NCI-H1092 treated with DMSO at 0.1 percent for 48 hours (cell line): ENCODE data around the gene PPP1R26.

Experiments used
- DNase-seq: peaks from one replicate; lab custom pipeline; 2025; lab: John Stamatoyannopoulos, UW

Gene PPP1R26

DNA sequence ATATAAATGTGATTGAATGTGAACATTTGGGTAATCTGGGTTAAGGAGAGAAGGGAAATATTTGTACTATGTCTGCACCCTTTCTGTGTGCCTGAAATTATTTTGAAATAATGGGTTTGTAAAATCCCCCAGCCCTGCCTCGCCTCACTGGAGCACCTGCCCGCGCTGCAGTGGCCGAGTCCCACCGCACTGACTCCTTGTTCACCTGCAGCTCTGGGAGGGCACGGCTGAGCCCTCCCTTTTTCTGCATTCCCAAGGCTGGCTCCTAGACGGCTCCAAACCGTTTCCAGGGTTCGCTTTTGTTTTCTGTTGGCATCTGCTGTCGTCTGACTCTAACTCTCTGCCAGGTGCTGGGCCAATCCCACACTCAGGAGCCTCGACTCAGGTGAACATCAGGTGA lies 17.6 kb upstream of the PPP1R26 start:
- no peak for DNase-seq

DNA sequence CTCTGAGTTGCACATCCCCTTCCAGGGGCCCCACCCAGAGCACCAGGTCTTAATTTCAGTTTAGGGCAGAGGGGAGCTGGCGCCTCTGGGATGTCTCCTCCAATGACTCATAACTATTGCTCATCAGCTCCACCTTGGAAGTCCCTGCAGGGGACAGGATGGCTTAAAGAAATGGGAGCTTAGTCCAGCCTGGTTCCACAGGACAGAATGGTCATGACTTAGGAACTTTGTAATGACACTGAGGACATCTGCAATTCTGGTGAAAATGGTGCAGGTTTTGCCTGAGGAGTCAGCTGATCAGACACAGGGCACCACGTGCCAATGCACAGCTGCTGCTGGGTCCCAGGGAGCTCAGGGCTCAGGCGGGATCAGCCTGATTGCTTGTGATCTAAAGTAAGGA lies 16.4 kb upstream of the PPP1R26 start:
- no peak for DNase-seq

DNA sequence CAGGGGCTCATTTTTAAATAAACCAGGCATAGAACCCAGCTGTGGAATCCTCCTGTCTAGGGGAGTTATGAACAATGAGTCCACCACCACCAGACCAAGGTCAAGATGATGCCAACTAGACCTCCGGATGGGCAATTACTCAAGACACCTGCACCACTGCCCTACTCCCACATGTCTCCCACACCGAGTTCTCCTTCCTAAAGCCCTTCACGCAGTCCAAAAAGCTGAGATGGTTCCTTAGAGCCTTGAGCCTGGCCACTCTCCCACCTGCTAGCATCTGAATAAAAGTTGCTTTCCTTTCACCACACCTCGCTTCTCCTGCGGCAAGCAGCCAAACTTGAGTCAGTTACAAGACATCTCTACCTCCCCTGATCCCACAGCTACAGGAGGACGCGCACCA lies 15.4 kb upstream of the PPP1R26 start:
- DNase-seq, result no peak

DNA sequence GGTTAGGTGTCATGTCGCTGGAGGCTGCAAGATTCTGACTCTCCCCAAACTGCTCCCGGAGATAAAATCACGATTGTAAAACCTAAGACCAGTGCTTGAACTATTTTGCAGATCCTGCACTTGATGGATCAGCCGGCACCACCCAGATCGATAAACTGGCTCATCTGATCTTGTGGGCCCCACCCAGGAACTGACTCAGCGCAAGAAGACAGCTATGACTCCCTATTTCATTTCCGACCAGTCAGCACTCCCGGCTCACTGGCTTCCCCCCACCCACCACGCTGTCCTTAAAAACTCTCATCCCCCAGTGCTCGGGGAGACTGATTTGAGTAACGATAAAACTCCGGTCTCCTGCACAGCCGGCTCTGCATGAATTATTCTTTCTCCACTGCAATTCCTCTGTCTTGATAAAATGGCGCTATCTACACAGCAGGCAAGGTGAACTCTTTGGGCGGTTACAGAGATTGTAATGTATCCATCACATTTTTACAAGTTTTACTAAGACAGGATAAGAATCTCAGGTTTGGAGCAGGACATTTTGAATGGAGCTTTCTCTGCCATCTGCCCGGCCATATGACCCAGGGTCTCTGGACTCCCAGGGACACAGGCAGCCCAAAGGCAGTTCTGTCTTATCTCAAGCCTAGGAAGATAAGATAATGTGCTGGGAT lies 10.6 kb upstream of the PPP1R26 start:
- no peak for DNase-seq

DNA sequence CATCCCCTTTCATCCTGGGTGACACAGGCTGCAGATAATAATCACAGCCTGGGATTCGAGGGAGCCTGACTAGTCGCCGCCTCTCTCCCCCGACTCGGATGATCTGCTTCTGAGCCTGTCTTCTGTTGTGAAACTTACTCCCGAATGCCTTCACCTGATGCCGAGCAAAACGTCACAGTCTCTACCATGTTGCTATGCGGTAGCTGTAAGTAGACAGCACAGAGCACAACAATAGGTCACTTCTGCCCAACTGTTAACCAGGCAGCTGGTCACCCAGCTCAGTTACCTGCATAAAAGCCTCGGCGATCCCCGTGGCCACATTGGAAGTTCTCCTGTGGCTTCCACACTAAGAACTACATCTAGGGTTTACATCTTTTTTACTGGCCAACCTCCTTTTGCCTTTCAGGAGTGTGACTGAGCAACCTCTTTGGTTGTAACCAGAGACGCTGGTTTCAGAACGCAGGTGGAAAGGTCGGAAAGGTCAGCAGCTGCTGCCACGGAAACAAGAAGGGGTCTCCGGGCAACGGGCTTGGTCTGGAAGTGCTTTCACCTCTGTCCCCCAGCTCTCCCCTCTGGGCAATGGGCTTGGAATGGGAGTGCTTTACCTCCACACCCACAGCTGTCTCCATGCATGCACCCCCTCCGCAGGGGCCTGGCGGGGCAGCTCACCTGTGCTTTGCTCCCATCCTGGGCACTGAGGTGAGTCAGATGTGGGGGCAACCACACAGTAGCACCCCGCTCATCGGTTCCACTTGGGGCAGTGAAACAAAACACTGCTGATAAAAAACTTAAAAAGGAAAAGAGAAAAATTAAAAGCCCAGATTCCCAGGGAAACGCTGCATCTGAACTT lies 7.6 kb upstream of the PPP1R26 start:
- DNase-seq, result peak; percentile 49

DNA sequence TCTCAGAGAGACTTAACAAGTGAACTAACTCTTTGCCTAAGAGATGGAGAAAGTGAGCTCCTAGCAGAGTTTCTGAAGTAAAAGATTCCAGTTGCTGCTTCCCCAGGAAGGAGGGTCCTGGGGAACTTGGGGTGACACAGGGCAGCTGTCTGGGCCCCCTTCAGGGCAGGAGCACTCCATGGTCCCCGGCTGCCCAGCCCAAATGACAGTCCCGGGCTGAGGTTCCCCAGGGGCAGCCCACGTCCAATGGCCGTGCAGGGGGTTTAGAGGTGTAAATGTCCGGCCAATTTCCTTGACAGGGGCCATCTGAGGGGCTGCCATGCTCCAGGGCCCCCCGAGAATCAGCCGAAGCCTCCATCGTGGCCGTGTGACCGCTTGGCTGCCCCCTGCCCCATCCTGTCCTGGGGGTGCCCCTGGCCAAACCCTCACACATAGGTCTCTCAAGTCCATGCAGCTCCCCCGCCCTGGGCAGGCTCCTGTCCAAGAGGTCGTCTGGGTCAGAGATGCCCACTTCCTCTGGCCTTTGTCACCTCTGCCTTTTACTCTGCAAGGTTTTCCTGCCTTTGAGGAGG lies 5.5 kb upstream of the PPP1R26 start:
- DNase-seq, result no peak

DNA sequence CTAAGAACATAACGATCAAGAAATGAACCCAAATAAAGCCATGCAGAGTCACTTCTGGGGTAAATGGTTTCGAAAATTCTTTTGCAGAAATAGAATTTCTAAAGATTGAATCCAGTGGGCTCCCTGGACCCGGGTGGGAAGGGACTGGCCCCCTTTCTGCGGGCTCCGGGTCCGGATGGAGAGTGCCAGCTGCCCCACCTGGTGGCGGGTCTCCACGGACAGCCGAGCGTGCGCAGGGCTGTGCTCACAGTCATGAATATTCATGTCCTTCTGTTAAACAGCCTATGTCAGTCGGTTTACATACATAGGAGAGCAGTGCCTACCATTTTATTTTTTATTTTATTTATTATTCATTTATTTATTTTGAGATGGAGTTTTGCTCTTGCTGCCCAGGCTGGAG lies 4.7 kb upstream of the PPP1R26 start:
- peak; percentile 32 for DNase-seq

DNA sequence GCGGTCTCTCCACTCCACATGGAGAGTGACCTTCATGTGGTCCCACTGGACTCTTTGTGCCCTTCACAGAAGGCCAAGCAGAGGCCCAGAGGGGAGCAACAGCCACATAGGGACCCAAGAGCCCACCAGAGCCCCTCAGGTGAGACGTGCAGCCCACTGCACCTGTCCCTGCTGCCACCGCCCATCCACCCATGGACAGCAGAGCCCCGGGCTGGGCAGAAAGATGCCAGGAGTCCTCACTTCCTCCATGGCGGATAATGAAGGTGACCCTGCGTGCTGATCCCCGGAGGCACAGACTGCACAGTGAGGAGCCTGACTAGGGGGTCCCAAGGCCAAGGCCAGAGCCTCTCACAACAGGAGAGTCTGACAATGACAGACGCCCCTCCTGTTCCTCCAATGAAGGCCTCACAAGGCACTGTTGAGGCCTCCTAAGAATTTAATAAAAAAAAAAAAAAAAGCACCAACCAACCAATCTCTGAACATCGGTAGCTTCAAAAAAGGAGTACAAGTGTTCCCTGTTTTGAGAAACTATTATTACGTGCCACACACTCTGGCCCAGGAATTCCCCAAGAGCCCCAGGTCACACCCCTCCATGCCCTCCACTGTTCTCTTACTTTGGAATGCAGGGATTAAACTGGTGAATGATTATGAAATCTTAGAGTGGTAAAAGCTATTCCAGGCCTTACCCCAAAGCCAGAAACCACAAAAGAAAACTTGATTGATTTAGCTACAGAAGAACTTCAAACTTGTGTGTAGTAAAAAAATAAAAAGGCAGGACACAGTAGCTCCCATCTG lies 2.8 kb upstream of the PPP1R26 start:
- no peak for DNase-seq

DNA sequence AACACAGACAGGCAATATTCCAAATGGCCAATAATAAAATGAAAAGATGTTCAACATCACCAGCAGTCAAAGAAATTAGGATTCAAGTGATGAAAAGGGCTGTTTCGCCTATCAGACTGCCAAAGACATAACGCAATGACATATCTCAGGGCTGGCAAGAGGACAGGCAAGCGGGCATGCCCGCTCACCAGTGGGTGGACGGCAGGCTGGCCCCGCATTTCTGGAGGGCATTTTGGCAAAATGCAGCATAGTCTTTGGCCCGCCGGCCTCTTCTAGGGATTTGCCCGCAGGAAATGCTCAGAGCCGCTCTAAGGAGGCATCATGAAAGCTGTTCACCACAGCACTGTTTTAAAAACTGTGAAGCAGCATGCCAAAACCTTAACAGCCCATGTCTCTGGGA lies 1.4 kb upstream of the PPP1R26 start:
- no peak for DNase-seq

DNA sequence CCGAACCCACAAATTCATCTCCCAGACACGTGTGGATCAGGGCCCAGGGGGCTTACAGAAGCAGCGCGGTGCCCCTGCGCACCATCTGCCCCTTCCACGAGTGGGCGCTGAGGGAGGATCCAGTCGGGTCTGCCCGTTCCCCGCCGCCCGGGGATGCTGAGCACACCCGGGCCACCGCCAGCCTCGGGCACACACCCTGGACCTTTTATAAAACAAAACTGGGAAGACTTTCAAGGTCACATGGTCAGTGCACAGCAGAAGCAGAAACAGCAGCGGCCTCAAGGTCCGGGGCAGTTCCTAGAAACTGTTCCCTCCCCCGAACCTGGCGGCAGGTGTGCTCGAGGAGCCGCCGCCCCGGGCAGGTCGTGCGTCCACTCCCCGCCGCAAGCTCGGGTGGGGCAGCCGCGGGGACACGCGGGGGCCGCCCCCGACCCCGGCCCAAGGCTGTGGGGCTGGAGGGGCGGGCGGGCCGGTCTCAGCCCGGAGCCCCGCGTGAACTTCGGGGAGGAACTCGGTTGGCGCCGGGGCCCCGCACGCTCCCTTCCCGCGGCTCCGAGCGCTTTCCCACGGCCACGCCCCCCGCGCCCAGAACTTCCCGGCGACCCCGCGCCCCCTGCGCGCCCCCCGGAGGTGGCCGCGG lies 633 bp upstream of the PPP1R26 start:
- DNase-seq, result no peak

DNA sequence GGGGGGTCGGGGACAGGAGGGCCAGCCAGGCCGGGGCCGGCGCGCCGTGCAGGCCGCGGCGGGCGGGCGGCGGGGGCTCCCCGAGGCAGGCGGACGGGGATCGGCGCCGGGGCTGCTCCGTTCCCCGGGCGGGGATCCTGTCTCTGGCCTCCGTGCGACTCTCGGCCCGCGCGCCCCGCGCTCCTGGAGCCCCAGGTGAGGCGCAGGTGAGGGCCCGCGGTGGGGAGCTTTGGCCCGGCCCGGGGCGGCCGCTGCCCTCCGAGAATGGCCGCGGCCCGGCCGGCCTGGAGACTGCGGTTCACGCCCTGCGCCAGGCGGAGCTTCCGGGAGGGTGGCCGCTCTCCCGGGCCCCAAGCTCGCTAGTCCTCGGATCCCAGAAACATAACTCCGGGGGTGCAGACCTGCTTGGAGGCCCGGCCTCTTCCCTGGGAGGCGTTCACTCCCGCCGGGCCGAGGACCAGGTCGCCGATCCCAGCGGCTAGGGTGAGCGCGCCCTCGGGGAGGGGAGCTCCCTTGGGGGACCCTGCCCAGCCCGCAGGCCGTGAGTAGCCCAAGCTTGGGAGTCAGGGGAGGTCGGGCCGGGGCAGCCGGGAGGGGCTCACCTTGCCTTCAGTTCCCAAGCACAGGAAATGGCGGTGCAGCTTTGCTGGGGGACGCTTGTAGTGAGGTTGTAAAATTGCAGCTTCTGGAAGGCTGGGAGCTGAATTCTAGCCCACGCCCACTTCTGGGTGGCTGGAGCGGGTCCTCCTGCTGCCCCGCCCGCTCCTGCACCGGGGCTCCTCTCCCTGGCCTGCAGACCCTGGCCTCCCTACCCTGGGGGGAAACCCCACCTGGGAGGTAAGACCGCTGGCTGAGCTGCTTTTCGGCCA lies 723 bp downstream of the PPP1R26 start:
- no peak for DNase-seq

DNA sequence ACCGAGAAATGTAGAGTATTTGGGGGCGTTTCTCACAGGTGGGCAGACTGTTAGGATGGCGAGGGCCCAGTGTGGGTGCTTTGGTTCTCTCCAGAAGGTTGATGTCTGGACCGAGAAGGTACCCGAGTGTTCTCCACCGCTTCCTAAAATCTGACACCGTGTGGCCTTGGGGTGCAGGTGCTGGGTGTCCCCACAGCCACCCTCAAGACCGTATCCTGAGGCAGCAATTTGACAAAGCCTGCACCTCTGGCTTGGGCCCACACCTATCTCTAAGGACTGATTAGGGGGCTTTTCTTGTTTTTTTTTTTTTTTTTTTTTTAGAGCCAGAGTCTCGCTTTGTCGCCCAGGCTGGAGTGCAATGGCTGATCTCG lies 1.3 kb downstream of the PPP1R26 start:
- no peak for DNase-seq

DNA sequence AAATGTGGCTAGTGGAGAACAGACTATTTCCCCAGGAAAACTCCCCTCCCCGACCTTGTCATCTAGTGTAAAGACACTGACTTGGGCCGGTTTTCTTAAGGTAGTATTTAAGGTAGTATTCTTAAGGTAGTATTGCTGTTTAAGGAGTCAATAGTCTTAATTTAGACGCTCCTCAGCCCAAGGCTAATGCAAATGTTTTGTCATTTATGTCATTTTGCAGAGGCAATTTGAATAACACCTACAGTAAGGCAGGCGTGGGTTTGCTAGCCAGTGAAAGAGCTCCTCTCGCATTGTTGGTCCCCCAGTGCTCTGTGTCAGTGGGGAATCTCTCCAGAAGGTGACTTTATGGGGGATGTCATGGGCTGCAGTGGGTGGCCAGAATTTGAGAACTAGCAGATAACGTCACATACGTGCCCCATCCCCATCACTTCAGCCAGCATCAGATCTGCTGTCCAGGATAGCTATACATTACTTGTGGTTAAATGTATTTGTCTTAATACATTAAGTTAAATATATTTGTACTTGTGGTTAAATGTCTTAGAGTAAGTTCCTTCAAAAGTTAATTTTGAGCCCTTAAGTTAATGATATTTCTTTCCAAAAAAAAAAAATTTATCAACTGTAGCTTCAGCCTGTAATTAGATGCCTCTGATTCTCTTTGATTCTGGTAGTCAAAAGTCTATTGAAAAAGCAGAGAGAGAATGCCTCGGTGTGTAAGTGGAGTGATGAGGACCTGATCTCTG lies 2.6 kb downstream of the PPP1R26 start:
- no peak for DNase-seq

DNA sequence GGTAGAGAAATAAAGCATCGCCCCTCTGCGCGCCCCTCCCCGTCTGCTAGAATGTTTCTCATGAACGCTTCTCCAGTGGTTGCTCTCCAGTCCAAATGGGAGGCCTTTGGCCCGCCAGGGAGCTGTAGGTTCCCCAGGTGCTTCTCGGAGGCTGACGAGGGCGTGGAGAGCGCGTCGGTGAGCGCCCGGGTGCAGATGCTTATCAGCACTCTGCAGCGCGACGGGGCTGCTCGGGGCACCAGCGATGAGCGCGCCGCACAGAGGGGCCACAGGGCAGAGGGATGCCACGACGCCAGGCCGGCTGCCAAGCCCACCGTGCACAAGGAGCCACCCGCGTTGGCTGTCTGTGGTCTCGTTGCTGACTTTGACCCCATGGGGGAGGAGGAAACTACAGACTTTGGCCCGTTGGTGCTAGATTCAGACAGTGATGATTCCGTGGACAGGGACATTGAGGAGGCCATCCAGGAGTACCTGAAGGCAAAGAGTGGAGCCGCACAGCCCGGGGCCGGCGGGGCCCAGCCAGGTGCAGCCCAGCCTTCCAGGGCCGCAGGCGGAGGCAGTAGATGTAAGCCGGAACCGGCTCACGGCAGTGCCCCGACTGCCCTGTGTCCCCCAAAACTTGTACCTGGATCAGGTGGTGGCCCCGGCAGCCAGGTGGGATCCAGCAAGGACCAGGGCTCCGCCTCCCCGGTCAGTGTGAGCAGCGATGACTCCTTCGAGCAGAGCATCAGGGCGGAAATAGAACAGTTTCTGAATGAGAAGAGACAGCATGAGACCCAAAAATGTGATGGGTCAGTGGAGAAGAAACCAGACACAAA lies 5.1 kb downstream of the PPP1R26 start:
- DNase-seq, result no peak

DNA sequence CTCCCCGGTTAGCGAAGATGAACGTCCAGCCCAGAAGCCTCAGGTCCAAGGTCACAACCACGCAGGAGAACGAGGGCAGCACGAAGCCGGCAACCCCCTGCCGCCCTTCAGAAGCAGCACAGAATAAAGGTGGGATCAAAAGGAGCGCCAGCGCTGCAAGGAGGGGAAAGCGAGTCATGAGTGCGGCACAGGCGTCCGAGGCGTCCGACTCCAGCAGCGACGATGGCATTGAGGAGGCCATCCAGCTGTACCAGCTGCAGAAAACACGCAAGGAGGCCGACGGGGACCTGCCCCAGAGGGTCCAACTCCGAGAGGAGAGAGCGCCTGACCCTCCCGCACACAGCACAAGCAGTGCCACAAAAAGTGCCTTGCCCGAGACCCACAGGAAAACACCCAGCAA lies 5.8 kb downstream of the PPP1R26 start:
- no peak for DNase-seq

DNA sequence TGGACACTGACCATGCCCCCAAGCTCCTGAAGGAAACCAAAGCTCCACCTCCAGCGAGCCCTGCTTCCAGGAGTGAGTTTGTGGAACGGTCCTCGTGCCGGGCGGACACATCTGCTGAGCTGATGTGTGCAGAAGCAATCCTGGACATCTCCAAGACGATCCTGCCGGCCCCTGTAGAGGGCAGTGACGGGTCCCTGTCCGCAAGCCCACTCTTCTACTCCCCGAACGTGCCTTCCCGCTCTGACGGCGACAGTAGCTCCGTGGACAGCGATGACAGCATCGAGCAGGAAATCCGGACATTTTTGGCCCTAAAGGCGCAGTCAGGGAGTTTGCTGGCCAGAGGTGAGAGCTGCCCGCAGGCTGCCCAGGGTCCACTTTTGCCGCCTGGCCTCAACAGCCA lies 6.2 kb downstream of the PPP1R26 start:
- DNase-seq, result no peak

DNA sequence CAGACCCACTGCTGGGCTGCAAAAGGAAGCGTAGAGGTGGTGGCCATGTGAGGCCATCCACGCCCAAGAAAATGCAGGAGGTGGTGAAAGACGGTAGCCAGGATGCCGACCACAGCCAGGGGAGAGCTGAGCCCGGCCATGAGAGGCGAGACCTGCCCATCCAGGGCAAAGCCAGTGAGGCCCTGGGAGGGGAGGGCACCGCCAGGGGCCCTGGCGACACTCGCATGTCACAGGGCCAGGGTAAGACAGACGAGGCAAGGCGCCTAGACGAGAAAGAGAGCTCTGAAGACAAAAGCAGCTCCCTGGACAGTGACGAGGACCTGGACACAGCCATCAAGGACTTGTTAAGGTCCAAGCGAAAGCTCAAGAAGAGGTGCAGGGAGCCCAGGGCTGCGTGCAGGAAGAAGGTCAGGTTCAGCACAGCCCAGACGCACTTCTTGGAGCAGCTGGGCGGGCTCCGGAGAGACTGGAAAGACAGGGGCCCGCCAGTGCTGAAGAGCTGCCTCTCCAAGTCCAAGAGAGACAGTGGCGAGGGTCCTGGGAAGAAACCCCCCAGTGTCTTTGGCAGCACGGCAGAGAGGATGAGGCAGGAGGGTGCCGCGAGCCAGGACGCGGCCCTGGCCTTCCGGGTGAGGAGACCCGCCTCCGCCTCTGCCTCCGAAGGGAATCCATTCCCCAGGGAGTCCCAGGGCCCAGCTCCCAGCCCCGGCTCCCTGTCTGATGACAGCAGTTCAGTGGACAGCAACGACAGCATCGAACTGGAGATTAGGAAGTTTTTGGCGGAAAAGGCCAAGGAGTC lies 6.9 kb downstream of the PPP1R26 start:
- DNase-seq, result no peak

DNA sequence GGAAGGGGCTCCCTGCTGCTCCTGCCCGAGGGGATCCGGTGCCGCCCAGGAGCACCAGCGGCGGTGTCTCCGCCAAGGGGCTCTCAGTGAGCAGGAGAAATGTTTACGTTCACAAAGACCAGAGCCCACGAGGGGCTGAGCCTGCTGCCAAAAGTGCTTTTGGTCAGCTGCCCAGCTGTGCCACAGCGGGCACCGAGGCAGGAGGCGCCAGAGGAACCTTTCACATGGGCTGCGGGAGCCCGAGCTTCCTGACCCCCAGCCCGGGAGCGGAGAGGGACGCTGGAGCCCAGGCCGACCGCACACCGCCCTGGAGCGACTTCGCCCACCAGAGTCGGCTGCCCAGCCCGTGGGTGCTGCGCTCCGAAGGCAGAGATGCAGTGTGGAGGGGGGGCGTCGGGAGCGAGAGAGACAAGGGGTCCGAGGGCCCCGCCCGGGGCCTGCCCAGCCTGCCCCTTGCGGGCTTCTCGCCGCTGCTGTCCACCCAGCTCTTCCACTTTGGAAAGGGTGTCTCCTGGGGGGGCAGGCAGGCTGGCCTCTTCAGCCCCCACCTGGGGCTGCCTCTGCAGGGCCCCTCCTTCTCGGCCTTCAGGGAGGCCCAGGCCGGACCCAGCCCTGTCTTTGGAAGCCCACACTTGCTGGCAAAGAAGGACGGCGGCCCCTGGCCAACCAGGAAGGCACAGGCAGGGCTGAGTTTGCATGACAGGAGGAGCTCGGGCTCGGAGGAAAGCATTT lies 7.9 kb downstream of the PPP1R26 start:
- no peak for DNase-seq
